HepG2 (cell line): ENCODE results near the gene EEF2. TPM values are rescaled to one million over a fixed set of nuclear protein-coding genes. Genes with fewer than 3 reads are reported as not detected.

ENCODE experiments used
- CENPT ChIP-seq: sonication (generic); formaldehyde crosslinking; IDR thresholded peaks from 2 replicates; pipeline ENCODE4 v1.8.0; 2022; ENCODE audit warnings: low read depth, mild to moderate bottlenecking, moderate library complexity, missing genetic modification reagents
- CERS6 ChIP-seq: sonication (generic); formaldehyde crosslinking; IDR thresholded peaks from 2 replicates; pipeline ENCODE4 v1.5.0; 2020; ENCODE audit warnings: missing genetic modification reagents
- DR1 ChIP-seq: sonication (generic); formaldehyde crosslinking; IDR thresholded peaks from 2 replicates; pipeline ENCODE4 v1.8.0; 2021; ENCODE audit warnings: mild to moderate bottlenecking, missing genetic modification reagents, inconsistent platforms
- HNF4A ChIP-seq: sonication (generic); formaldehyde crosslinking; IDR thresholded peaks from 2 replicates; pipeline ENCODE4 v1.4.0; 2020; ENCODE audit warnings: missing genetic modification reagents
- IKZF4 ChIP-seq: sonication (generic); formaldehyde crosslinking; IDR thresholded peaks from 2 replicates; pipeline ENCODE4 v1.5.1; 2020; ENCODE audit warnings: borderline replicate concordance, mild to moderate bottlenecking, low read depth, missing genetic modification reagents; ENCODE audit errors: not compliant biosample characterization
- NBN ChIP-seq: fragments of 450-650 bp; conservative IDR thresholded peaks from 2 replicates; pipeline ENCODE4 v1.6.1; 2017
- RAD51 ChIP-seq: fragments of 450-650 bp; IDR thresholded peaks from 2 replicates; pipeline ENCODE4 v1.6.1; 2016; ENCODE audit warnings: borderline replicate concordance
- RFX3 ChIP-seq: IDR thresholded peaks from 2 replicates; pipeline ENCODE4 v1.6.1; 2016; ENCODE audit warnings: missing biosample characterization, missing genetic modification reagents
- SKI ChIP-seq: fragments of 450-650 bp; IDR thresholded peaks from one replicate; pipeline ENCODE4 v1.6.1; 2018; ENCODE audit warnings: mild to moderate bottlenecking; ENCODE audit not compliant: partially characterized antibody
- SRF ChIP-seq: IDR thresholded peaks from 2 replicates; pipeline ENCODE4 v1.6.1; 2011; ENCODE audit warnings: mild to moderate bottlenecking, low read depth, low read length, moderate library complexity
- TAF1 ChIP-seq: sonication (generic); formaldehyde crosslinking; IDR thresholded peaks from 2 replicates; pipeline ENCODE4 v1.4.0; 2020; ENCODE audit warnings: missing genetic modification reagents
- TARDBP ChIP-seq: sonication (generic); formaldehyde crosslinking; IDR thresholded peaks from 2 replicates; pipeline ENCODE4 v1.8.0; 2022; ENCODE audit warnings: mild to moderate bottlenecking, missing genetic modification reagents
- TEF ChIP-seq: sonication (generic); formaldehyde crosslinking; IDR thresholded peaks from 2 replicates; pipeline ENCODE4 v1.5.0; 2020; ENCODE audit warnings: missing genetic modification reagents
- TRIM24 ChIP-seq: sonication (generic); formaldehyde crosslinking; IDR thresholded peaks from 2 replicates; pipeline ENCODE4 v1.8.0; 2022; ENCODE audit warnings: mild to moderate bottlenecking, missing genetic modification reagents
- U2AF1 ChIP-seq: fragments of 200-400 bp; formaldehyde crosslinking; optimal IDR thresholded peaks from 2 replicates; pipeline ENCODE3; 2017; ENCODE audit warnings: mild to moderate bottlenecking, low read depth, low read length
- ZNF121 ChIP-seq: sonication (generic); formaldehyde crosslinking; IDR thresholded peaks from 2 replicates; pipeline ENCODE4 v1.5.0; 2020; ENCODE audit warnings: mild to moderate bottlenecking, missing genetic modification reagents
- ZNF20 ChIP-seq: sonication (generic); formaldehyde crosslinking; IDR thresholded peaks from 2 replicates; pipeline ENCODE4 v1.4.0; 2020; ENCODE audit warnings: mild to moderate bottlenecking, moderate library complexity, missing genetic modification reagents
- ZNF292 ChIP-seq: sonication (generic); formaldehyde crosslinking; IDR thresholded peaks from 2 replicates; pipeline ENCODE4 v1.8.1; 2022; ENCODE audit warnings: mild to moderate bottlenecking, low read depth, missing genetic modification reagents, borderline replicate concordance
- ZNF607 ChIP-seq: sonication (generic); formaldehyde crosslinking; IDR thresholded peaks from 2 replicates; pipeline ENCODE4 v1.5.1; 2020; ENCODE audit warnings: missing genetic modification reagents, mild to moderate bottlenecking, borderline replicate concordance
- ZNF790 ChIP-seq: sonication (generic); formaldehyde crosslinking; IDR thresholded peaks from 2 replicates; pipeline ENCODE4 v1.8.0; 2022; ENCODE audit warnings: missing genetic modification reagents, mild to moderate bottlenecking, borderline replicate concordance
- ZSCAN20 ChIP-seq: sonication (generic); formaldehyde crosslinking; IDR thresholded peaks from 2 replicates; pipeline ENCODE4 v1.4.0; 2020; ENCODE audit warnings: missing genetic modification reagents, mild to moderate bottlenecking, borderline replicate concordance
- polyA plus RNA-seq, 8 experiments: library from polyadenylated mRNA; depleted of rRNA in 3 of 8; stranded (reverse) in 7 of 8; unstranded in 1 of 8; fragments of >200 nt; fragmentation: Illumina TruSeq in 4 of 8; extraction: Trizol in 4 of 8; gene quantifications; 2 replicates each; pipeline versions ENCODE4 v1.2.1 to v1.2.3, GENCODE V29; 2011 to 2016; ENCODE audit warnings: low read depth in 4 of 8, missing spikeins in 1 of 8, mixed read lengths in 1 of 8; ENCODE audit not compliant: insufficient read depth in 1 of 8
- total RNA-seq, 5 experiments: library from RNA; depleted of rRNA; stranded (reverse); fragments of >200 nt; fragmentation: Illumina TruSeq; extraction: Trizol; gene quantifications; 2 replicates each; pipeline ENCODE4 v1.2.3, GENCODE V29; 2016; ENCODE audit warnings: low read depth in 1 of 5
- TF ChIP-seq, protein P1 (sequence below): sonication (generic); formaldehyde crosslinking; conservative IDR thresholded peaks from 2 replicates; pipeline ENCODE4 v1.8.0; 2022; ENCODE audit warnings: low read depth, missing genetic modification reagents
- TF ChIP-seq, protein P2 (sequence below): sonication (generic); formaldehyde crosslinking; IDR thresholded peaks from 2 replicates; pipeline ENCODE4 v1.9.0; 2021; ENCODE audit warnings: missing genetic modification reagents, borderline replicate concordance
- TF ChIP-seq, protein P3 (sequence below): sonication (generic); formaldehyde crosslinking; IDR thresholded peaks from 2 replicates; pipeline ENCODE4 v1.8.1; 2023; ENCODE audit warnings: mild to moderate bottlenecking, moderate library complexity, missing genetic modification reagents

EEF2 gene
- total and polyA plus RNA-seq, 2 of the 13 experiments (the other 11 are each of a cell fraction or from before 2014, with no cell fraction given) = 1,441 to 1,777 TPM

- TF ChIP-seq, protein P1, sequence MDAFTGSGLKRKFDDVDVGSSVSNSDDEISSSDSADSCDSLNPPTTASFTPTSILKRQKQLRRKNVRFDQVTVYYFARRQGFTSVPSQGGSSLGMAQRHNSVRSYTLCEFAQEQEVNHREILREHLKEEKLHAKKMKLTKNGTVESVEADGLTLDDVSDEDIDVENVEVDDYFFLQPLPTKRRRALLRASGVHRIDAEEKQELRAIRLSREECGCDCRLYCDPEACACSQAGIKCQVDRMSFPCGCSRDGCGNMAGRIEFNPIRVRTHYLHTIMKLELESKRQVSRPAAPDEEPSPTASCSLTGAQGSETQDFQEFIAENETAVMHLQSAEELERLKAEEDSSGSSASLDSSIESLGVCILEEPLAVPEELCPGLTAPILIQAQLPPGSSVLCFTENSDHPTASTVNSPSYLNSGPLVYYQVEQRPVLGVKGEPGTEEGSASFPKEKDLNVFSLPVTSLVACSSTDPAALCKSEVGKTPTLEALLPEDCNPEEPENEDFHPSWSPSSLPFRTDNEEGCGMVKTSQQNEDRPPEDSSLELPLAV (CRISPR knock-in tag) = no peak
- TF ChIP-seq ZNF292 (CRISPR knock-in tag) = no peak
- TF ChIP-seq IKZF4 (CRISPR knock-in tag) = no peak
- no peak for TF ChIP-seq ZNF20
- TF ChIP-seq ZNF121 = no peak
- no peak for TF ChIP-seq NBN
- TF ChIP-seq TRIM24 (CRISPR knock-in tag) = no peak
- TF ChIP-seq, protein P2, sequence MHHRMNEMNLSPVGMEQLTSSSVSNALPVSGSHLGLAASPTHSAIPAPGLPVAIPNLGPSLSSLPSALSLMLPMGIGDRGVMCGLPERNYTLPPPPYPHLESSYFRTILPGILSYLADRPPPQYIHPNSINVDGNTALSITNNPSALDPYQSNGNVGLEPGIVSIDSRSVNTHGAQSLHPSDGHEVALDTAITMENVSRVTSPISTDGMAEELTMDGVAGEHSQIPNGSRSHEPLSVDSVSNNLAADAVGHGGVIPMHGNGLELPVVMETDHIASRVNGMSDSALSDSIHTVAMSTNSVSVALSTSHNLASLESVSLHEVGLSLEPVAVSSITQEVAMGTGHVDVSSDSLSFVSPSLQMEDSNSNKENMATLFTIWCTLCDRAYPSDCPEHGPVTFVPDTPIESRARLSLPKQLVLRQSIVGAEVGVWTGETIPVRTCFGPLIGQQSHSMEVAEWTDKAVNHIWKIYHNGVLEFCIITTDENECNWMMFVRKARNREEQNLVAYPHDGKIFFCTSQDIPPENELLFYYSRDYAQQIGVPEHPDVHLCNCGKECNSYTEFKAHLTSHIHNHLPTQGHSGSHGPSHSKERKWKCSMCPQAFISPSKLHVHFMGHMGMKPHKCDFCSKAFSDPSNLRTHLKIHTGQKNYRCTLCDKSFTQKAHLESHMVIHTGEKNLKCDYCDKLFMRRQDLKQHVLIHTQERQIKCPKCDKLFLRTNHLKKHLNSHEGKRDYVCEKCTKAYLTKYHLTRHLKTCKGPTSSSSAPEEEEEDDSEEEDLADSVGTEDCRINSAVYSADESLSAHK (CRISPR knock-in tag) = no peak
- no peak for TF ChIP-seq CENPT (CRISPR knock-in tag)
- TF ChIP-seq U2AF1 = no peak
- no peak for TF ChIP-seq TARDBP (CRISPR knock-in tag)
- no peak for TF ChIP-seq HNF4A (CRISPR knock-in tag)
- no peak for TF ChIP-seq CERS6 (CRISPR knock-in tag)
- TF ChIP-seq TEF (CRISPR knock-in tag) = no peak
- TF ChIP-seq, protein P3, sequence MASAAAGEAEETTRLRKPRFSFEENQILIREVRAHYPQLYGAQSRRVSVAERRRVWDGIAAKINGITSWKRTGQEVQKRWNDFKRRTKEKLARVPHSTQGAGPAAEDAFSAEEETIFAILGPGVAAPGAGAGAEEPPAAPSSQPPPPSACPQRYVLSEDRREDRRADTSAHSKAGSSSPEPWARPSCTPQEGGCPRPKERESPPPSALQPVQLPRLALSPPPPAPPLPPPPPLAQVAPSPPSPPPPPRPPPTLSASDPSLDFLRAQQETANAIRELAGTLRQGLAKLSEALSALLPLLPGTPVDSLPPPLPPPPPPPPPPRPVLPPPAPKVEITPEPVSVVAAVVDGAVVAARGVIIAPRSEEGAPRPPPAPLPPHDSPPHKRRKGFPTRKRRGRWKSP (CRISPR knock-in tag) = no peak; the same call in 1 of the 2 replicates
- TF ChIP-seq RFX3 (CRISPR knock-in tag) = no peak
- no peak for TF ChIP-seq ZNF790 (CRISPR knock-in tag)
- TF ChIP-seq ZSCAN20 (CRISPR knock-in tag) = no peak
- TF ChIP-seq SRF = peak; percentile 47; the same call in 1 of the 2 replicates
- no peak for TF ChIP-seq ZNF607 (CRISPR knock-in tag)
- no peak for TF ChIP-seq RAD51
- TF ChIP-seq TAF1 = no peak; the same call in 1 of the 2 replicates
- no peak for TF ChIP-seq DR1
- peak; percentile 49 for TF ChIP-seq SKI
These were observed 14.3 kb downstream of the EEF2 start, which contains the start of gene DAPK3 (continued) for GRCh38 chr19:3970808-3971598.
